OCI-LY3 (cell line): Measurements from ENCODE around the gene NDC80.

ENCODE experiments used
- CTCF ChIP-seq: fragments of 200-600, 300-600 bp; sonication (generic); IDR thresholded peaks from 2 replicates; pipeline ENCODE4 v1.5.1; 2014; ENCODE audit warnings: antibody characterized with exemption, low read length, low read depth
- EZH2phosphoT487 ChIP-seq: fragments of 200-600 bp; shearing (Covaris generic); IDR thresholded peaks from 2 replicates; pipeline ENCODE4 v1.6.1; 2018; ENCODE audit warnings: antibody characterized with exemption, mixed run types, low read depth

DNA sequence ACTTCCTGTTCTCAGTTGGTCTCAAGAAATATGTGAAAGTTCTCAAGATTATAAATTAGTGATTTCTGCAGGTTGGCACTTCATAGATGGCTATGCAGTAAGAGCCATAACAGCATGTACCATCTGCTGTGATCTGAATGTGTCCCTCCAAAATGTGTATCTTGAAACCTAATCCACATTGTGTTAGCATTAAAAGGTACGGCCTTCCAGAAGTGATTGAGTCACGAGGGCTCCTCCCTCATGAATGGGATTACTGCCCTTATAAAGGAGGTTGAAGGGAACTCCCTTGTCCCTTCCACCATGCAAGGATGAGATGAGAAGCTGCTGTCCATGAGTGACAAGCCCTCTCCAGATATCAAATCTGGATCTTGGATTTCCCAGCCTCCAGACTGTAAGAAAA, 45.0 kb upstream of the NDC80 start:
- TF ChIP-seq CTCF (no peak), EZH2phosphoT487 (no peak)
